Panc1 (cell line): Measurements from ENCODE around the gene SYT2. TPM values are rescaled to one million over a fixed set of nuclear protein-coding genes. Genes with fewer than 3 reads are reported as not detected.
"Not testable (repeated sequence)": the region's sequence is repeated elsewhere in the genome, so short reads cannot be mapped to it uniquely, and the experiment has no call there.

Source experiments
- ATAC-seq: fragments of 200-7000 bp; cut with Tn5 transposase; 2 replicates; pipeline ENCODE4 v1.9.1; 2020; ENCODE audit warnings: mild to moderate bottlenecking, moderate library complexity
- BruUV-seq: library from RNA; stranded (reverse); fragments of 400-500 nt; replicated peaks from 2 replicates; lab custom pipeline; 2021; lab: Mats Ljungman, UMichigan
- CTCF ChIA-PET: fragments of 300-600 bp; sonication (Branson Sonifier 250); formaldehyde crosslinking; loops from one replicate; lab custom pipeline; 2022; ENCODE audit warnings: antibody characterized with exemption; lab: Charles Lee
- POLR2A ChIA-PET: fragments of 300-600 bp; sonication (Branson Sonifier 250); formaldehyde crosslinking; loops from one replicate; lab custom pipeline; 2022; ENCODE audit warnings: antibody characterized with exemption; lab: Charles Lee
- DNase-seq: peaks from one replicate; pipeline ENCODE4 v3.0.0-alpha.2; 2010; ENCODE audit warnings: low read depth, low spot score
- H3K27ac ChIP-seq: 2 replicates; pipeline ENCODE4 v1.5.1; 2011; ENCODE audit warnings: mild to moderate bottlenecking, low read length, inconsistent platforms
- H3K27me3 ChIP-seq: fragments of 200-500 bp; sonication (Bioruptor generic); 2 replicates; pipeline ENCODE4 v1.6.0; 2014; ENCODE audit warnings: low read length, inconsistent platforms; ENCODE audit not compliant: control insufficient read depth, insufficient read depth
- H3K36me3 ChIP-seq: fragments of 200-500 bp; sonication (Bioruptor generic); 2 replicates; pipeline ENCODE4 v1.5.1; 2014; ENCODE audit warnings: inconsistent platforms, mild to moderate bottlenecking, low read length, moderate library complexity; ENCODE audit not compliant: control insufficient read depth, insufficient read depth
- H3K4me1 ChIP-seq: 2 replicates; pipeline ENCODE4 v1.5.1; 2011; ENCODE audit warnings: inconsistent platforms, mild to moderate bottlenecking, low read length, moderate library complexity; ENCODE audit not compliant: control insufficient read depth, insufficient read depth
- H3K4me3 ChIP-seq, 2 experiments: 2 replicates each; pipeline ENCODE4 v1.5.1; 2011 to 2012; ENCODE audit warnings: low read depth in 2 of 2, low read length in 2 of 2, mild to moderate bottlenecking in 2 of 2, inconsistent platforms in 1 of 2, moderate library complexity in 1 of 2
- H3K9me3 ChIP-seq: fragments of 200-500 bp; sonication (Bioruptor generic); 2 replicates; pipeline ENCODE4 v1.5.1; 2014; ENCODE audit warnings: low read depth, mild to moderate bottlenecking, inconsistent platforms, low read length, moderate library complexity; ENCODE audit not compliant: control insufficient read depth, insufficient read depth
- POLR2AphosphoS5 ChIP-seq: IDR thresholded peaks from 2 replicates; pipeline ENCODE4 v1.6.1; 2012; ENCODE audit warnings: mild to moderate bottlenecking, low read depth, low read length, moderate library complexity
- TCF7L2 ChIP-seq: IDR thresholded peaks from 2 replicates; pipeline ENCODE4 v1.6.1; 2011; ENCODE audit warnings: mild to moderate bottlenecking, low read depth, low read length, inconsistent platforms
- in situ Hi-C: cut with HindIII; loops from 2 replicates; pipeline ENCODE4 v1.10.0; 2016; ENCODE audit warnings: low sequenced_read_pairs, low pct_unique_long_range_greater_than_20kb
- intact Hi-C: fragments of 100-400 bp; cut with micrococcal nuclease; formaldehyde crosslinking; loops from one replicate; pipeline ENCODE4 v1.10.0; 2022; ENCODE audit not compliant: unreplicated experiment
- total RNA-seq: library from RNA; stranded (reverse); gene quantifications from one replicate; pipeline ENCODE4 v1.2.1, GENCODE V29; 2021; ENCODE audit not compliant: unreplicated experiment
- TF ChIP-seq, protein P1 (sequence below): fragments of 450-650 bp; IDR thresholded peaks from 2 replicates; pipeline ENCODE4 v1.5.1; 2017; ENCODE audit warnings: mild to moderate bottlenecking
- TF ChIP-seq, protein P2 (sequence below), 2 experiments: IDR thresholded peaks; 2 replicates each; pipeline ENCODE4 v1.6.1; 2011 to 2012; ENCODE audit warnings: low read depth in 2 of 2, control low read depth in 1 of 2, low read length in 1 of 2, mild to moderate bottlenecking in 1 of 2, moderate library complexity in 1 of 2; ENCODE audit not compliant: insufficient read depth in 1 of 2

The SYT2 gene
- total RNA-seq, 1 experiment from 2014 or later = 0.03 TPM

DNA sequence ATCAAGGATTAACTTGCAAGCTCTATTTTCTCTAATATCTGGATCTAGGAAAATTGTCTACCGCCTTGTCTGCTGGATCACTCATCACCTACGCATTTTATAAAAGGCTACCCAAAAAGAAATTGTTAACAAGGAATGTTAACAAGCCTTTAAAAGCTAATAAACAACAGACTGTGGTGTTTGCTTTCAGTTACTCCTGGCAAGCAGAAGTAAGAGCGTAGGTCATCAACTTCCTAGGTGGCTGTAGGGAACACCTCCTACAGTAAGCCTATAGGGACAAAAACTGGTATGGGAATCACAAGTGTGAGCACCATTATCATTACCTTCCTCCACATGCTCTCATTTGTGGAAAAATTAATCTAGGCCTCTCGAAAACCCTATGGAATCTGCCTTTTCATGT is 155.6 kb downstream of the SYT2 start:
- BruUV-seq, H3K9me3 ChIP-seq, intact Hi-C loops, DNase-seq, in situ Hi-C loops, H3K4me1 ChIP-seq, CTCF ChIA-PET, H3K4me3 ChIP-seq, H3K27me3 ChIP-seq, H3K36me3 ChIP-seq, H3K27ac ChIP-seq: not testable (repeated sequence)
- peak; percentile 63; the same call in 1 of the 2 replicates for ATAC-seq
- POLR2A ChIA-PET = interaction anchor here (0.6 kb wide), 1 partner anchor 466 kb away, joined by 7 read pairs; no protein-coding TSS in a partner anchor
- peak; percentile 39; the same call in 1 of the 2 replicates for TF ChIP-seq TCF7L2

DNA sequence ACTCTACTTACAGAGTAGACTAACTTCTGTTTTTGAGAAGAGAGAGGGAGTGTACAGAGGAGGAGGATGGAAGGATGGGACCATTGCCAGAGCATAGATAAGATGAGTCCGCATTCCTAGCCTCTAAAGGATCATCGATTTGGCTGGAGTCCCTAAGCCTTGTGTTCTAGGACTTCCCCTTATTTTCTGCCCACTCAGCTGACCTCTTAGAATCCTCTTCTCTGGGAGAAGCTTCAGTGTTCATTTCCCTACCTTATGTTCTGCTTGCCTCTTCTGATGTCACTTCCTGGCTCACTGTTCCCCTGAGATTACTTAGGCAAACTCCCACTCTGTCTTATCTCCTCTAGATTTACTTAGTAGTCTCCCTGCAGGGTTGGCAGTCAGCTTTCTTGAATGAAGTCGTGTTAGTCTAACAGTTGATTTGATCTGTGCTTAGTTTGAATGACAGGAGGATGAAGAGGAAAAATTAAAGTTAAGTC is 156.7 kb downstream of the SYT2 start:
- Histone ChIP-seq H3K36me3 (no peaks in the 10 kb centered on the region), H3K4me1 (no peaks in the 10 kb centered on the region; the same call in none of the 2 replicates), H3K4me3 (no peak overlapping the region), H3K27ac (no peak overlapping the region), H3K9me3 (no peaks in the 10 kb centered on the region), H3K27me3 (no peaks in the 10 kb centered on the region)
- BruUV-seq = no TSS peak
- no peak for DNase-seq
- intact Hi-C loops = no loop called here
- ATAC-seq = peak; percentile 56; the same call in 1 of the 2 replicates
- in situ Hi-C loops = no loop called here
- ChIA-PET CTCF (no interaction called here), POLR2A (no interaction called here)
- TF ChIP-seq, protein P1, sequence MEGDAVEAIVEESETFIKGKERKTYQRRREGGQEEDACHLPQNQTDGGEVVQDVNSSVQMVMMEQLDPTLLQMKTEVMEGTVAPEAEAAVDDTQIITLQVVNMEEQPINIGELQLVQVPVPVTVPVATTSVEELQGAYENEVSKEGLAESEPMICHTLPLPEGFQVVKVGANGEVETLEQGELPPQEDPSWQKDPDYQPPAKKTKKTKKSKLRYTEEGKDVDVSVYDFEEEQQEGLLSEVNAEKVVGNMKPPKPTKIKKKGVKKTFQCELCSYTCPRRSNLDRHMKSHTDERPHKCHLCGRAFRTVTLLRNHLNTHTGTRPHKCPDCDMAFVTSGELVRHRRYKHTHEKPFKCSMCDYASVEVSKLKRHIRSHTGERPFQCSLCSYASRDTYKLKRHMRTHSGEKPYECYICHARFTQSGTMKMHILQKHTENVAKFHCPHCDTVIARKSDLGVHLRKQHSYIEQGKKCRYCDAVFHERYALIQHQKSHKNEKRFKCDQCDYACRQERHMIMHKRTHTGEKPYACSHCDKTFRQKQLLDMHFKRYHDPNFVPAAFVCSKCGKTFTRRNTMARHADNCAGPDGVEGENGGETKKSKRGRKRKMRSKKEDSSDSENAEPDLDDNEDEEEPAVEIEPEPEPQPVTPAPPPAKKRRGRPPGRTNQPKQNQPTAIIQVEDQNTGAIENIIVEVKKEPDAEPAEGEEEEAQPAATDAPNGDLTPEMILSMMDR = no peak
- TF ChIP-seq, protein P2, sequence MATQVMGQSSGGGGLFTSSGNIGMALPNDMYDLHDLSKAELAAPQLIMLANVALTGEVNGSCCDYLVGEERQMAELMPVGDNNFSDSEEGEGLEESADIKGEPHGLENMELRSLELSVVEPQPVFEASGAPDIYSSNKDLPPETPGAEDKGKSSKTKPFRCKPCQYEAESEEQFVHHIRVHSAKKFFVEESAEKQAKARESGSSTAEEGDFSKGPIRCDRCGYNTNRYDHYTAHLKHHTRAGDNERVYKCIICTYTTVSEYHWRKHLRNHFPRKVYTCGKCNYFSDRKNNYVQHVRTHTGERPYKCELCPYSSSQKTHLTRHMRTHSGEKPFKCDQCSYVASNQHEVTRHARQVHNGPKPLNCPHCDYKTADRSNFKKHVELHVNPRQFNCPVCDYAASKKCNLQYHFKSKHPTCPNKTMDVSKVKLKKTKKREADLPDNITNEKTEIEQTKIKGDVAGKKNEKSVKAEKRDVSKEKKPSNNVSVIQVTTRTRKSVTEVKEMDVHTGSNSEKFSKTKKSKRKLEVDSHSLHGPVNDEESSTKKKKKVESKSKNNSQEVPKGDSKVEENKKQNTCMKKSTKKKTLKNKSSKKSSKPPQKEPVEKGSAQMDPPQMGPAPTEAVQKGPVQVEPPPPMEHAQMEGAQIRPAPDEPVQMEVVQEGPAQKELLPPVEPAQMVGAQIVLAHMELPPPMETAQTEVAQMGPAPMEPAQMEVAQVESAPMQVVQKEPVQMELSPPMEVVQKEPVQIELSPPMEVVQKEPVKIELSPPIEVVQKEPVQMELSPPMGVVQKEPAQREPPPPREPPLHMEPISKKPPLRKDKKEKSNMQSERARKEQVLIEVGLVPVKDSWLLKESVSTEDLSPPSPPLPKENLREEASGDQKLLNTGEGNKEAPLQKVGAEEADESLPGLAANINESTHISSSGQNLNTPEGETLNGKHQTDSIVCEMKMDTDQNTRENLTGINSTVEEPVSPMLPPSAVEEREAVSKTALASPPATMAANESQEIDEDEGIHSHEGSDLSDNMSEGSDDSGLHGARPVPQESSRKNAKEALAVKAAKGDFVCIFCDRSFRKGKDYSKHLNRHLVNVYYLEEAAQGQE (IDR thresholded peaks at IDR 0.05; ENCODE audit: insufficient read depth in 1 of 2, low read depth in 2 of 2, low read length in 1 of 2) = no peak
- TF ChIP-seq POLR2AphosphoS5 = no peak

DNA sequence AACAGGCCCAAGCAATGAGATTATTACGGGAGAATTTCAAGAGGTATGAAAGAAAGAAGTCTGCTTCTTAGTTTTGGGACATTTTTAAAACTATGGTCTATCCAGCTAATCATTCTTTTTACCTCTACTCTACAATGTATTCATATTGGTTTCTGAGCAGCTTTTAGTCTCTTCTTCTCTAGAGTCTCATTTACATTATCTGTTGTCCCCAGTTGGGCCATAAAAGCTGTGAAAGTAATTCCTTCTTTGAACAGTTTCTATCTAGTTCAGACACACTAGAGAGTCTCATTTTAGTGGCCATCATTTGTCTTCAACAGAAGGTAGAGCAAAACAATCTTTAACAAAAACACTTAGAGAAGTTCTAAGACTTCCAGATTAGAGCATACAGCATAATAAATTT is 157.2 kb downstream of the SYT2 start:
- CTCF ChIA-PET, H3K27ac ChIP-seq, POLR2A ChIA-PET: not testable (repeated sequence)

DNA sequence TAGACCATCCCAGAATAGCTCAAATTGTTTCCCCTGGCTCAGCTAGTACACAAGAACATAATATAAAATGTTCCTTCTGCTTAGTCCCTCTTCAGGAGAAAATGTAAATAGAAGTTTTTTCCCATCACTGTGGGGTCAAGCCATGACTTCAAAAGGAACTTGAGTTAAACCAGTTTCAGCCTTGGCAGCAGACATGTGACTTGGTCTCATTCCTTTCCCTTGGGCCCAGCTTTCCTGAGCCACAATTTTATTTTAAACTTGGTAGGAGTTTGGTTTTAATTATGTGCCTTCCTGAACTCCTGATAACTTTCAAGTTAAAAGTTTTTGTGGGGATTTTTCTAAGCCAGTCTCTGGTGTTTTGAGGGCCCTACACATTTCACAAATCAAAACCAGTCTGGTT is 157.6 kb downstream of the SYT2 start:
- H3K27me3 ChIP-seq, CTCF ChIA-PET, H3K9me3 ChIP-seq, H3K4me1 ChIP-seq, ATAC-seq, BruUV-seq, H3K4me3 ChIP-seq, H3K27ac ChIP-seq, in situ Hi-C loops, intact Hi-C loops, POLR2A ChIA-PET, H3K36me3 ChIP-seq, DNase-seq: not testable (repeated sequence)

More for the DNA sequence above, 157.2 kb downstream of the SYT2 start:
- H3K27me3 ChIP-seq, DNase-seq, intact Hi-C loops, H3K36me3 ChIP-seq, BruUV-seq, H3K4me3 ChIP-seq, ATAC-seq, H3K4me1 ChIP-seq, H3K9me3 ChIP-seq, in situ Hi-C loops: not testable (repeated sequence)
